Uterus (tissue), 2 donors: ENCODE data around the gene UGT1A8.

Source experiments
- POLR2A ChIP-seq, 2 donors: fragments of 450-650 bp; IDR thresholded peaks; one replicate each; pipeline ENCODE4 v1.6.1; 2016; ENCODE audit warnings: antibody characterized with exemption in 2 of 2, mild to moderate bottlenecking in 1 of 2, moderate library complexity in 1 of 2
- TF ChIP-seq, protein P1 (sequence below), 4 experiments: fragments of 200-600 bp in 2 of 4; fragments of 450-650 bp in 2 of 4; sonication (generic) in 2 of 4; IDR thresholded peaks; one replicate each; pipeline ENCODE4 v1.5.1; 2016 to 2019; ENCODE audit warnings: antibody characterized with exemption in 4 of 4, mild to moderate bottlenecking in 2 of 4, moderate library complexity in 1 of 4

DNA sequence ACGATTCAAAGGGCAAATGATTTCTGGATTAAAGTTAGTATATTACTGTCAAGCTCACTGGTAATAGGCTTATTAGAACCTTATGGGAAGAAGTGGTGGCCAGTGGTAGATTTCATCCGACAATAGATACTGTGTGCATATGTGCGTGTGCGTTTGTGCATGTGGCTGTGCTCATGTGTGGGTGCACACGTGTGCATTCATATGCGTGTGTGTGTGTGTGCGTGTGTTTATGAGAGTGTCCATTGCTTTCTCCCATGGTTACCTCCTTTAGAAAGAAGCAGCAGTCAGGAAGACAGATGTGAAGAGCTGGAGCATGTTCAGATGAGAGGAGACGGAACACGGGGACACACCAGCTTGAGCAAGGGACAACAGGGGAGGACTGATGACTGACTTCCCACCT is 151.8 kb downstream of the UGT1A8 start:
- no peak for TF ChIP-seq POLR2A (IDR thresholded peaks at IDR 0.05)
- TF ChIP-seq, protein P1, sequence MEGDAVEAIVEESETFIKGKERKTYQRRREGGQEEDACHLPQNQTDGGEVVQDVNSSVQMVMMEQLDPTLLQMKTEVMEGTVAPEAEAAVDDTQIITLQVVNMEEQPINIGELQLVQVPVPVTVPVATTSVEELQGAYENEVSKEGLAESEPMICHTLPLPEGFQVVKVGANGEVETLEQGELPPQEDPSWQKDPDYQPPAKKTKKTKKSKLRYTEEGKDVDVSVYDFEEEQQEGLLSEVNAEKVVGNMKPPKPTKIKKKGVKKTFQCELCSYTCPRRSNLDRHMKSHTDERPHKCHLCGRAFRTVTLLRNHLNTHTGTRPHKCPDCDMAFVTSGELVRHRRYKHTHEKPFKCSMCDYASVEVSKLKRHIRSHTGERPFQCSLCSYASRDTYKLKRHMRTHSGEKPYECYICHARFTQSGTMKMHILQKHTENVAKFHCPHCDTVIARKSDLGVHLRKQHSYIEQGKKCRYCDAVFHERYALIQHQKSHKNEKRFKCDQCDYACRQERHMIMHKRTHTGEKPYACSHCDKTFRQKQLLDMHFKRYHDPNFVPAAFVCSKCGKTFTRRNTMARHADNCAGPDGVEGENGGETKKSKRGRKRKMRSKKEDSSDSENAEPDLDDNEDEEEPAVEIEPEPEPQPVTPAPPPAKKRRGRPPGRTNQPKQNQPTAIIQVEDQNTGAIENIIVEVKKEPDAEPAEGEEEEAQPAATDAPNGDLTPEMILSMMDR (IDR thresholded peaks at IDR 0.05): no peak
